Thoracic aorta (tissue), 2 donors: Measurements from ENCODE around the gene ARHGAP10. TPM values are rescaled to one million over a fixed set of nuclear protein-coding genes. Genes with fewer than 3 reads are reported as not detected.

ENCODE experiments used
- ATAC-seq: fragments of 150-250 bp; one replicate; pipeline ENCODE4 v1.8.0; 2017; ENCODE audit warnings: low read depth; ENCODE audit not compliant: insufficient number of reproducible peaks, low FRiP score
- DNase-seq: peaks from one replicate; pipeline ENCODE4 v3.0.0-alpha.2; 2020; ENCODE audit warnings: low spot score
- H3K27ac ChIP-seq, 2 donors: fragments of 200-600 bp; sonication (generic); 1 replicate in 1 of 2; 2 replicates in 1 of 2; pipeline ENCODE4 v1.5.1; 2016; ENCODE audit warnings: mild to moderate bottlenecking in 2 of 2, moderate library complexity in 2 of 2
- H3K27me3 ChIP-seq: fragments of 200-600 bp; sonication (generic); replicated peaks from 2 replicates; pipeline ENCODE4 v1.6.0; 2016; ENCODE audit warnings: mild to moderate bottlenecking; ENCODE audit not compliant: insufficient read depth
- H3K36me3 ChIP-seq: fragments of 200-600 bp; sonication (generic); one replicate; pipeline ENCODE4 v1.5.1; 2016
- H3K4me1 ChIP-seq, 2 donors: fragments of 200-600 bp; sonication (generic); 1 replicate in 1 of 2; 2 replicates in 1 of 2; pipeline versions ENCODE4 v1.5.1 to v1.6.0; 2016; ENCODE audit warnings: low read depth in 2 of 2, mild to moderate bottlenecking in 1 of 2; ENCODE audit not compliant: control insufficient read depth in 1 of 2
- H3K4me3 ChIP-seq: fragments of 200-600 bp; sonication (generic); 2 replicates; pipeline ENCODE4 v1.5.1; 2016; ENCODE audit warnings: mild to moderate bottlenecking
- H3K9me3 ChIP-seq: fragments of 200-600 bp; sonication (generic); 2 replicates; pipeline ENCODE4 v1.5.1; 2016
- total RNA-seq, 2 donors: library from RNA; depleted of rRNA; stranded (reverse); fragments of >200 nt; gene quantifications; one replicate each; pipeline versions ENCODE4 v1.1.0 to v1.2.3, GENCODE V29; 2016
- TF ChIP-seq, protein P1 (sequence below): fragments of 200-600 bp; sonication (generic); IDR thresholded peaks from one replicate; pipeline ENCODE4 v1.5.1; 2019; ENCODE audit warnings: antibody characterized with exemption

The ARHGAP10 gene
- total RNA-seq, 2 donors from 2014 or later: 195 to 211 TPM

DNA sequence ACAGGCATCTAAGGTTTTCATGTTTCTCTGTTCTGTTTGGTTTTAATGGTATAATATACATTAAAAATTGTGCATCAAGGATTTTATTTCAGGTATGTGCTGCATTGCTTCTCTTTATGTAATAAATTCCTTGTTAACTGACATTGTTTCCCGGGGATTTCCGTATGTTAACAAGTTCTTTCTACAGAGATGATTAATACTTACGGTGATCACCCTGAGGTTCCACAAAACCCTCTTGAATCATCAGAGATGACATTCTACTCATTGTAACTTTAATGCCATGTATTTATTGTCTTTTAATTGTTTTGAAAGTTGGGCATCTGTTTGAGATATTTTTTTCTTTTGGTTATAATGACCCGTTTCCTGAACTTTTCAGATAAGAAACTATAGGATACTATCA is 37.5 kb downstream of the ARHGAP10 start:
- Histone ChIP-seq H3K36me3 (peaks cover 3% of the 10 kb centered on the region), H3K4me1 (peaks cover 39 to 70% of the 10 kb centered on the region in 2 donors), H3K9me3 (no peaks in the 10 kb centered on the region), H3K27ac (no peak overlapping the region), H3K4me3 (no peak overlapping the region), H3K27me3 (no peaks in the 10 kb centered on the region)
- TF ChIP-seq, protein P1, sequence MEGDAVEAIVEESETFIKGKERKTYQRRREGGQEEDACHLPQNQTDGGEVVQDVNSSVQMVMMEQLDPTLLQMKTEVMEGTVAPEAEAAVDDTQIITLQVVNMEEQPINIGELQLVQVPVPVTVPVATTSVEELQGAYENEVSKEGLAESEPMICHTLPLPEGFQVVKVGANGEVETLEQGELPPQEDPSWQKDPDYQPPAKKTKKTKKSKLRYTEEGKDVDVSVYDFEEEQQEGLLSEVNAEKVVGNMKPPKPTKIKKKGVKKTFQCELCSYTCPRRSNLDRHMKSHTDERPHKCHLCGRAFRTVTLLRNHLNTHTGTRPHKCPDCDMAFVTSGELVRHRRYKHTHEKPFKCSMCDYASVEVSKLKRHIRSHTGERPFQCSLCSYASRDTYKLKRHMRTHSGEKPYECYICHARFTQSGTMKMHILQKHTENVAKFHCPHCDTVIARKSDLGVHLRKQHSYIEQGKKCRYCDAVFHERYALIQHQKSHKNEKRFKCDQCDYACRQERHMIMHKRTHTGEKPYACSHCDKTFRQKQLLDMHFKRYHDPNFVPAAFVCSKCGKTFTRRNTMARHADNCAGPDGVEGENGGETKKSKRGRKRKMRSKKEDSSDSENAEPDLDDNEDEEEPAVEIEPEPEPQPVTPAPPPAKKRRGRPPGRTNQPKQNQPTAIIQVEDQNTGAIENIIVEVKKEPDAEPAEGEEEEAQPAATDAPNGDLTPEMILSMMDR: no peak
- ATAC-seq (no peak), DNase-seq (no peak)

- H3K27ac ChIP-seq: no peak overlapping the region
These were observed 38.9 kb downstream of the ARHGAP10 start for GRCh38 chr4:147770831-147771230.

DNA sequence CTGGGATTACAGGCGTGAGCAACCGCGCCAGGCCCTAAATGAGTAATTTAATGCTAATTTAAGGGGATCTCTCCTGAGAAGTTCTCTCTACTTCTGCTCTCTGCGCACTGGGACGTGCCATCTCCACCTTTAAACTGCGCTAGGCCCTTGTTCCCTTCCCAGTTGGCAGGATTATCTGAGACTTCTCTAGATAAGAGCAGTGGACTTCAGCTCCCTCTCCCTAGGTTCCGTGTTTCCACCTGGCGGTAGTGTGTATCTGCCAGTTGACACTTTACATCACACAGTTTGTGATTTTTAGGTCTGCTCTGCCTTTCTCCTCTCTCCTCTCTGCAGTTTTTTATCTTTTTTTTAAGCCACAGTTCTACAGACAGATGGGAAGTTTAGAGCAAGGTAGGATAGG is 40.2 kb downstream of the ARHGAP10 start:
- H3K9me3 ChIP-seq: no peaks in the 10 kb centered on the region
- TF ChIP-seq, protein P1: no peak
- H3K27me3 ChIP-seq: no peaks in the 10 kb centered on the region
- peak overlapping the region in 1 of 2 donors; percentile 55 for H3K27ac ChIP-seq
- H3K4me3 ChIP-seq: peak overlapping the region; percentile 12
- ATAC-seq: no peak
- H3K36me3 ChIP-seq: peaks cover 3% of the 10 kb centered on the region
- DNase-seq: no peak
- peaks cover 52 to 82% of the 10 kb centered on the region in 2 donors for H3K4me1 ChIP-seq

More at GRCh38 chr4:147770831-147771230, 38.9 kb downstream of the ARHGAP10 start:
- no peak for ATAC-seq
- Histone ChIP-seq H3K27me3 (no peaks in the 10 kb centered on the region), H3K4me3 (no peak overlapping the region), H3K4me1 (peaks cover 47 to 71% of the 10 kb centered on the region in 2 donors), H3K9me3 (no peaks in the 10 kb centered on the region), H3K36me3 (peaks cover 3% of the 10 kb centered on the region)
- no peak for DNase-seq
- TF ChIP-seq, protein P1: no peak

GRCh38 chr4:147772459-147772969 is 40.6 kb downstream of the ARHGAP10 start:
- Histone ChIP-seq H3K27me3 (no peaks in the 10 kb centered on the region), H3K4me1 (peaks cover 50 to 86% of the 10 kb centered on the region in 2 donors), H3K36me3 (peaks cover 3% of the 10 kb centered on the region), H3K9me3 (no peaks in the 10 kb centered on the region), H3K27ac (peak overlapping the region in 1 of 2 donors; percentile 55), H3K4me3 (peak overlapping the region; percentile 12)
- no peak for ATAC-seq
- TF ChIP-seq, protein P1: no peak
- no peak for DNase-seq

- DNase-seq (no peak), ATAC-seq (no peak)
- Histone ChIP-seq H3K27ac (peak overlapping the region; percentile 24 to 55), H3K4me3 (no peak overlapping the region), H3K9me3 (no peaks in the 10 kb centered on the region), H3K4me1 (peaks cover 51 to 87% of the 10 kb centered on the region in 2 donors), H3K27me3 (no peaks in the 10 kb centered on the region), H3K36me3 (peaks cover 3% of the 10 kb centered on the region)
- TF ChIP-seq, protein P1: no peak
These were observed 41.6 kb downstream of the ARHGAP10 start for GRCh38 chr4:147773261-147774184.
